GM21526 (cell line): ENCODE results near the gene HNRNPA1L2.
"Not testable (repeated sequence)": the region's sequence is repeated elsewhere in the genome, so short reads cannot be mapped to it uniquely, and the experiment has no call there.

Source experiments
- ATAC-seq: cut with Tn5 transposase; IDR thresholded peaks from one replicate; pipeline ENCODE4 v1.9.1; 2021; ENCODE audit warnings: moderate library complexity; ENCODE audit not compliant: unreplicated experiment, low FRiP score

The HNRNPA1L2 gene

GRCh38 chr13:52642131-52642530 lies at the start of gene HNRNPA1L2:
TSS of gene HNRNPA1L2 (plus strand) at chr13:52642431. CDS start at chr13:52642493, 62 bp downstream.
- ATAC-seq, result no peak

- ATAC-seq, result not testable (repeated sequence)
Measured at GRCh38 chr13:52593175-52593574, 49.1 kb upstream of the HNRNPA1L2 start.

GRCh38 chr13:52593812-52594211 lies 48.4 kb upstream of the HNRNPA1L2 start:
- not testable (repeated sequence) for ATAC-seq

GRCh38 chr13:52594295-52594694 lies 47.9 kb upstream of the HNRNPA1L2 start:
- not testable (repeated sequence) for ATAC-seq

- ATAC-seq, result no peak
Measured at GRCh38 chr13:52597676-52598075, 44.6 kb upstream of the HNRNPA1L2 start.

GRCh38 chr13:52599037-52599847 lies 43.0 kb upstream of the HNRNPA1L2 start:
- peak; percentile 6 for ATAC-seq

GRCh38 chr13:52599848-52600603 lies 42.2 kb upstream of the HNRNPA1L2 start:
- peak; percentile 41 for ATAC-seq

- ATAC-seq, result no peak
Measured at GRCh38 chr13:52600666-52601065, 41.6 kb upstream of the HNRNPA1L2 start.

- not testable (repeated sequence) for ATAC-seq
Measured at GRCh38 chr13:52603316-52603715, 38.9 kb upstream of the HNRNPA1L2 start.

- not testable (repeated sequence) for ATAC-seq
Measured at GRCh38 chr13:52606126-52606525, 36.1 kb upstream of the HNRNPA1L2 start.

GRCh38 chr13:52606795-52607194 lies 35.4 kb upstream of the HNRNPA1L2 start:
- not testable (repeated sequence) for ATAC-seq

- not testable (repeated sequence) for ATAC-seq
Measured at GRCh38 chr13:52608184-52608583, 34.0 kb upstream of the HNRNPA1L2 start.

- ATAC-seq, result peak; percentile 66
Measured at GRCh38 chr13:52609013-52609606, 33.1 kb upstream of the HNRNPA1L2 start.

- not testable (repeated sequence) for ATAC-seq
Measured at GRCh38 chr13:52610158-52610557, 32.1 kb upstream of the HNRNPA1L2 start.

- no peak for ATAC-seq
Measured at GRCh38 chr13:52615134-52615801, 27.0 kb upstream of the HNRNPA1L2 start.

GRCh38 chr13:52615812-52616211 lies 26.4 kb upstream of the HNRNPA1L2 start:
- no peak for ATAC-seq

- ATAC-seq, result peak; percentile 92
Measured at GRCh38 chr13:52617070-52618060, 24.9 kb upstream of the HNRNPA1L2 start.

GRCh38 chr13:52631083-52631690 lies 11.0 kb upstream of the HNRNPA1L2 start:
- ATAC-seq, result not testable (repeated sequence)
